OCI-LY1 (cell line): Measurements from ENCODE around the gene PIK3R5.

Source experiments
- H2AFZ ChIP-seq: fragments of 200-600 bp; sonication (generic), shearing (Covaris generic); 2 replicates; pipeline ENCODE4 v1.6.0; 2014; ENCODE audit warnings: antibody characterized with exemption, mild to moderate bottlenecking, low read length
- H3F3A ChIP-seq: fragments of 200-600 bp; sonication (generic), shearing (Covaris generic); 2 replicates; pipeline ENCODE4 v1.6.0; 2014; ENCODE audit warnings: mild to moderate bottlenecking, antibody characterized with exemption, low read length, moderate library complexity; ENCODE audit not compliant: insufficient read depth
- H3K27ac ChIP-seq: fragments of 200-600 bp; sonication (generic); 2 replicates; pipeline ENCODE4 v1.5.1; 2014; ENCODE audit warnings: low read length, mixed run types, mild to moderate bottlenecking, low read depth; ENCODE audit not compliant: poor library complexity, severe bottlenecking
- H3K27me3 ChIP-seq: fragments of 200-600 bp; sonication (generic); 2 replicates; pipeline ENCODE4 v1.6.0; 2014; ENCODE audit warnings: antibody characterized with exemption, mild to moderate bottlenecking, low read length, moderate library complexity; ENCODE audit not compliant: insufficient read depth
- H3K36me3 ChIP-seq: fragments of 200-600 bp; sonication (generic); 2 replicates; pipeline ENCODE4 v1.6.1; 2014; ENCODE audit warnings: mild to moderate bottlenecking, antibody characterized with exemption, low read length, moderate library complexity, mixed read lengths; ENCODE audit not compliant: insufficient read depth
- H3K4me1 ChIP-seq: fragments of 200-600 bp; sonication (generic); 2 replicates; pipeline ENCODE4 v1.5.1; 2014; ENCODE audit warnings: mild to moderate bottlenecking, low read length, moderate library complexity; ENCODE audit not compliant: insufficient read depth, severe bottlenecking
- H3K4me2 ChIP-seq: fragments of 200-600 bp; sonication (generic), shearing (Covaris generic); 2 replicates; pipeline ENCODE4 v1.6.1; 2014; ENCODE audit warnings: low read length
- H3K4me3 ChIP-seq: fragments of 200-600 bp; sonication (generic); 2 replicates; pipeline ENCODE4 v1.5.1; 2014; ENCODE audit warnings: low read length, low read depth, mild to moderate bottlenecking, mixed read lengths; ENCODE audit not compliant: poor library complexity, severe bottlenecking
- H3K79me2 ChIP-seq: fragments of 200-600 bp; shearing (Covaris generic); 2 replicates; pipeline ENCODE4 v1.6.1; 2016; ENCODE audit warnings: mixed run types, low read length, mixed read lengths; ENCODE audit not compliant: insufficient read depth
- H3K9ac ChIP-seq: fragments of 200-600 bp; sonication (generic), shearing (Covaris generic); 2 replicates; pipeline ENCODE4 v1.6.1; 2014; ENCODE audit warnings: mild to moderate bottlenecking, low read length, mixed read lengths
- H3K9me2 ChIP-seq: fragments of 200-600 bp; sonication (generic), shearing (Covaris generic); 2 replicates; pipeline ENCODE4 v1.6.1; 2014; ENCODE audit warnings: low read depth, mild to moderate bottlenecking, low read length, mixed read lengths
- H3K9me3 ChIP-seq: fragments of 200-600 bp; shearing (Covaris generic); 2 replicates; pipeline ENCODE4 v1.6.1; 2014; ENCODE audit warnings: low read length, mixed read lengths
- H4K20me1 ChIP-seq: fragments of 200-600 bp; sonication (generic), shearing (Covaris generic); 2 replicates; pipeline ENCODE4 v1.6.0; 2016; ENCODE audit warnings: mild to moderate bottlenecking, low read length; ENCODE audit not compliant: insufficient read depth
- CTCF ChIP-seq: fragments of 200-600 bp; sonication (generic), shearing (Covaris generic); IDR thresholded peaks from 2 replicates; pipeline ENCODE4 v1.5.1; 2017; ENCODE audit warnings: mild to moderate bottlenecking, antibody characterized with exemption, low read length, moderate library complexity, mixed read lengths
- EZH2 ChIP-seq: fragments of 200-600 bp; sonication (generic), shearing (Covaris generic); IDR thresholded peaks from 2 replicates; pipeline ENCODE4 v1.8.0; 2017; ENCODE audit warnings: borderline replicate concordance, mixed run types, mild to moderate bottlenecking, antibody characterized with exemption, low read length, moderate library complexity, mixed read lengths

PIK3R5 gene

GRCh38 chr17:8875436-8875835, 90.1 kb downstream of the PIK3R5 start:
- no peaks in the 10 kb centered on the region; the same call in 1 of the 2 replicates for H3K27me3 ChIP-seq
- H3K27ac ChIP-seq, result no peak overlapping the region
- H3K9me3 ChIP-seq, result no peaks in the 10 kb centered on the region
- H3K79me2 ChIP-seq, result no peaks in the 10 kb centered on the region
- H2AFZ ChIP-seq, result no peak overlapping the region
- no peak for TF ChIP-seq EZH2
- no peaks in the 10 kb centered on the region for H4K20me1 ChIP-seq
- no peak overlapping the region for H3K9ac ChIP-seq
- no peaks in the 10 kb centered on the region for H3K9me2 ChIP-seq
- H3K36me3 ChIP-seq, result no peaks in the 10 kb centered on the region
- no peaks in the 10 kb centered on the region for H3F3A ChIP-seq
- H3K4me3 ChIP-seq, result no peak overlapping the region
- H3K4me2 ChIP-seq, result no peak overlapping the region
- H3K4me1 ChIP-seq, result no peaks in the 10 kb centered on the region

GRCh38 chr17:8873801-8874715, 91.4 kb downstream of the PIK3R5 start:
- no peaks in the 10 kb centered on the region for H4K20me1 ChIP-seq
- H3K9me3 ChIP-seq, result no peaks in the 10 kb centered on the region
- TF ChIP-seq CTCF, result no peak
- TF ChIP-seq EZH2, result no peak
- H3K36me3 ChIP-seq, result no peaks in the 10 kb centered on the region
- no peak overlapping the region for H3K4me2 ChIP-seq
- no peaks in the 10 kb centered on the region for H3K4me1 ChIP-seq
- no peak overlapping the region for H3K4me3 ChIP-seq
- no peak overlapping the region for H2AFZ ChIP-seq
- H3F3A ChIP-seq, result no peaks in the 10 kb centered on the region
- no peaks in the 10 kb centered on the region for H3K79me2 ChIP-seq
- no peaks in the 10 kb centered on the region for H3K9me2 ChIP-seq
- no peak overlapping the region for H3K9ac ChIP-seq
- H3K27me3 ChIP-seq, result no peaks in the 10 kb centered on the region; the same call in 1 of the 2 replicates
- no peak overlapping the region for H3K27ac ChIP-seq

DNA sequence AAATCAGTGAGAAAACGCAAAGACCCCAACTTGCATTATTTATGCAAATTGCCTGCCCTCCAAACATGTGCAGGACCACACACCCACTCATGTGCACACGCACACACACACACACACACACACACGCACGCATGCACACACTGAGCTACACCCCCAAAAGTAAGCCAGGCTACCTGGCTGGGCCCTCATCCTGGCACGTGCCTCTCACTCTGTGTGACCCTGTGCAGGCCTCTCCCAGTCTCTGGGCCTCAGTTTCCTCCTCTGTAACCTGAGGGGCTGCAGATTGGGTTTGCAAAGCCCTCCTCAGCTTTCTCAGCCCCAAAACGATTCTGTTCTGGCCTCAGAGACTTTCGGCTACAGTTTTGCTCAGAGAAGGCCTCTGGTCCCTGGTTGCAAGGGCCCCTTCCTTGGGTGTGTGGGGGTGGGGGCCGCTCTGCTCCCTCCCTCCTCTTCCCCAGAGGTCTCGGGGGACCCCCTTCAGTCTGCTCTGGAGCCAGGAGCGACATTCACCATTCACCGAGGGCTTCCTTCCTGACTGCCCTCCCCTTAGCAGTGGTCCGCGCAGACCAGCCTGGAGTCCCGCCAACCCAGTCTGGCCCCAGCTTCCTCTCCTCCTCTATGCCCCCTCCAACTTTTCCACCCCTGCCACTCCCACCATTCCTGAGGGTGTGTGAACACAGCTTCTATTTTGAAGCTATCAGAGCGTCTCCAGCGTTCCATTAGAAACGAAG, 92.6 kb downstream of the PIK3R5 start:
- Histone ChIP-seq H3K27me3 (no peaks in the 10 kb centered on the region; the same call in 1 of the 2 replicates), H3K36me3 (no peaks in the 10 kb centered on the region), H3K4me2 (no peak overlapping the region)

More for the DNA sequence above, 92.6 kb downstream of the PIK3R5 start:
- no peak for TF ChIP-seq EZH2
- no peak for TF ChIP-seq CTCF
- Histone ChIP-seq H4K20me1 (no peaks in the 10 kb centered on the region), H3K4me3 (no peak overlapping the region), H2AFZ (no peak overlapping the region), H3K9me2 (no peaks in the 10 kb centered on the region), H3K9me3 (no peaks in the 10 kb centered on the region), H3K79me2 (no peaks in the 10 kb centered on the region), H3K4me1 (no peaks in the 10 kb centered on the region), H3K27ac (no peak overlapping the region), H3K9ac (no peak overlapping the region), H3F3A (no peaks in the 10 kb centered on the region)
